GM21381 (cell line): ENCODE measurements around the gene P4HA1.

Experiments
- ATAC-seq: cut with Tn5 transposase; IDR thresholded peaks from one replicate; pipeline ENCODE4 v1.9.1; 2021; ENCODE audit warnings: mild to moderate bottlenecking, moderate library complexity; ENCODE audit not compliant: unreplicated experiment

The P4HA1 gene

DNA sequence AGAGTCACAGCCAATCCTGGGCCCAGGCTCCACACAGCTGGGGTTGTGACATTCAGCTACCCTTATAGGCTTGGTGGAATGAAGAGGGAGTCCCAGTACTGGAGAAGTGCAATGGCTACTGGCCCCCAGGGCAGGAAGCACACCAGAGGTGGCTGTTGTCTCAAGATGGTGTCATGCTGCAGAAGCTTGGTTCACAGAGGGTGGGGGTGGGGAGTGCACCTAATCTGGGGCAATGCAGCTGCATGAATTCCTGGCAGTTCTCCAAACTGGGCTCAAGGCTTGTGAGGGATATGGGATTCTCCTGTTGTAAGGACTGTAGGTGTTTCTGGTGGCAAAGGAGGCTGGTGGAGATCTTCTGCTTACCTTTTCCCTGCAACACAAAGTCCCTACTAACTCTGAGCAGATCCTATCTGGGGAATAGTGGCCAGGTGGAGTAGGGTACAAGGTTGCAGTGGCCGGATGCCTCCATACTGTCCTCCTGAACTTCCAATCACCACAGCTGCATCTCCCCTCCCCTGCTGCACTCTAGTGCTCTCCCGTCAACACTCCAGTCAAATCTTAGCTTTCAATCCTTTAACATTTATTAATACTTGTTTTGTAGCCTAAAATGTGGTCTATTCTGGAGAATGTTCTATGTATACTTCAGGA lies 114.7 kb downstream of the P4HA1 start:
- ATAC-seq, result no peak

DNA sequence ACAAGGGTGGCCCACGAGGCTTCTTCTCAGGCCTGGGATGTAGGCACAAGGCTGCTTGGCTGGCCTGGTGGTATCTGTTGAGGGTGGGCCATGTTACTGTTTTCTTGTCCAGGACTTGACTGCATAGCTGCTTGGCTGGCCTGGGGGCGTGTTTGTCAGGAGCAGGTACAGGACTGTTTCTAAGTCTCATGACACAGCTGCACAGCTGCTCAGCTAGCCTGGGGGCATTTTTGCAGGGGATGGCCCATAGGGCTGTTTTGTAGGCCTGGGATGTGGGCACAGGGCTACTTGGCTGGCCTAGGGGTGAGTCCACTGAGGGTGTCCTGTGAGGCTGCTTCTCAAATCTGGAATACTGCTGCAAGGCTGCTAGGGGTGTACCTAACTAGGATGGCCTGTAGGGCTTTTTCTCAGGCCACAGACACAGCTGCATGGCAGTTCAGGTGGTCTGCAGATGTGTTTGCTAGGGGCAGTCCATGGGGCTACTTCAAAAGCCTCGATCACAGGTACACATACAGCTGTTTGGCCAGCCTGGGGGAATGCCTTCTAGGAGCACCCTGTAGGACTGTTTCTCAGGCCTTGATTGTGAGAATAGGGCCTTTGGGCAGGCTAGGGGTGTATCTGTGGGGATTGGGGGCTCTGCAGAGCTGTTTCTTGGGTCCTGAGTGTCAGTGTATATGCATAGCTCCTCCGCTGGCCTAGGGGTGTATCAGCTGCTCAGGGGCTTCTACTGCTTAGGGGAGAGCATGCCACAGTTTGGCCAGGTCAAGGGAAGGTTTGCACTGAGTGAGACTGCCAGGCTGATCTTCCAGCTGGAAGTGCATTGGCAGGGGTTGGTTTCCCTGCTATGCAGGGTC lies 115.4 kb downstream of the P4HA1 start:
- ATAC-seq, result no peak

- ATAC-seq, result no peak
Observed at GRCh38 chr10:72980348-72980747, 116.3 kb downstream of the P4HA1 start.

- ATAC-seq, result no peak
Observed at GRCh38 chr10:72979709-72980108, 117.0 kb downstream of the P4HA1 start.

DNA sequence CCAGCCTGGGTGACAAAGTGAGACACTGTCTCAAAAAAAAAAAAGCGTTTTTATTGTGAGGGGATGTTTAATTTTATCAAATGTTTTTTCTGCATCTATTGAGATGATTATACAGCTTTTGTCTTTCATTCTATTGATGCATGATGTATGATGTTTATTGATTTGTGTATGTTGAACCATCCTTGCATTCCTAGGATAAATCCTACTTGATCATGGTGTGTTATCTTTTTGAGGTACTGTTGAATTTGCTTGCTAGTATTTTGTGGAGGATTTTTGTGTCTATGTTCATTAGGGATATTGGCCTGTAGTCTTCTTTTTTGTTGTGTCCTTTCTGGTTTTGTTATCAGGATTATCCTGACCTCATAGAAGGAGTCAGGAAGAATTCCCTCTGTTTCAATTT lies 119.8 kb downstream of the P4HA1 start:
- no peak for ATAC-seq
